Urinary bladder (tissue), 4 donors: Measurements from ENCODE around the gene PRDX2. TPM values are rescaled to one million over a fixed set of nuclear protein-coding genes. Genes with fewer than 3 reads are reported as not detected.

Source experiments
- DNase-seq: peaks from one replicate; pipeline ENCODE4 v3.0.0-alpha.2; 2015; ENCODE audit errors: extremely low spot score
- H3K27ac ChIP-seq: one replicate; pipeline ENCODE4 v1.5.1; 2013; ENCODE audit warnings: low read depth, mild to moderate bottlenecking, moderate library complexity
- H3K36me3 ChIP-seq: one replicate; pipeline ENCODE4 v1.6.1; 2013; ENCODE audit warnings: mild to moderate bottlenecking, moderate library complexity; ENCODE audit not compliant: insufficient read depth
- H3K4me1 ChIP-seq: one replicate; pipeline ENCODE4 v1.6.1; 2013; ENCODE audit warnings: mild to moderate bottlenecking, moderate library complexity; ENCODE audit not compliant: insufficient read depth
- H3K4me3 ChIP-seq: one replicate; pipeline ENCODE4 v1.5.1; 2013; ENCODE audit warnings: low read depth, low read length
- WGBS: extraction: QIAGEN DNeasy Blood & Tissue Kit; methylation state at CpG from one replicate; pipeline ENCODE4 v1.1.7; 2013; 5-methylcytosine and 5-hydroxymethylcytosine counted together
- polyA plus RNA-seq: library from polyadenylated mRNA; stranded (reverse); fragments of 200-250 nt; gene quantifications from one replicate; pipeline ENCODE4 v1.2.3, GENCODE V29; 2013
- total RNA-seq: library from RNA; depleted of rRNA; stranded (reverse); fragments of >200 nt; gene quantifications from one replicate; pipeline ENCODE4 v1.2.3, GENCODE V29; 2014
- donor health status: healthy with polysubstance abuse.
- donor health status: healthy.

The PRDX2 gene
- total and polyA plus RNA-seq, 2 donors = 74.2 to 245 TPM

- Histone ChIP-seq H3K4me3 (no peak overlapping the region), H3K4me1 (no peaks in the 10 kb centered on the region), H3K27ac (peak overlapping the region; percentile 91), H3K36me3 (no peaks in the 10 kb centered on the region)
- DNase-seq = no peak
- WGBS = 50% methylated on average over 5 of the region's 5 CpGs
Measured at GRCh38 chr19:12784871-12785430, 16.6 kb downstream of the PRDX2 start.

- no peaks in the 10 kb centered on the region for H3K4me1 ChIP-seq
- no peak for DNase-seq
- no peaks in the 10 kb centered on the region for H3K36me3 ChIP-seq
- WGBS = 58% methylated on average over 10 of the region's 10 CpGs
- H3K4me3 ChIP-seq = no peak overlapping the region
- peak overlapping the region; percentile 91 for H3K27ac ChIP-seq
Measured at GRCh38 chr19:12784394-12784870, 17.2 kb downstream of the PRDX2 start.

- H3K36me3 ChIP-seq = no peaks in the 10 kb centered on the region
- DNase-seq = no peak
- 20% methylated on average over 19 of the region's 19 CpGs for WGBS
- H3K4me3 ChIP-seq = no peak overlapping the region
- no peaks in the 10 kb centered on the region for H3K4me1 ChIP-seq
- peak overlapping the region; percentile 91 for H3K27ac ChIP-seq
Measured at GRCh38 chr19:12783849-12784393, 17.7 kb downstream of the PRDX2 start.

- no peak for DNase-seq
- no peaks in the 10 kb centered on the region for H3K36me3 ChIP-seq
- WGBS = 12% methylated on average over 16 of the region's 16 CpGs
- no peaks in the 10 kb centered on the region for H3K4me1 ChIP-seq
- peak overlapping the region; percentile 39 for H3K4me3 ChIP-seq
- peak overlapping the region; percentile 91 for H3K27ac ChIP-seq
Measured at GRCh38 chr19:12783291-12783848, 18.2 kb downstream of the PRDX2 start.

- WGBS = 1% methylated on average over 88 of the region's 88 CpGs
- Histone ChIP-seq H3K4me3 (peak overlapping the region; percentile 39), H3K36me3 (no peaks in the 10 kb centered on the region), H3K4me1 (no peaks in the 10 kb centered on the region), H3K27ac (peak overlapping the region; percentile 91)
- DNase-seq = no peak
Measured at GRCh38 chr19:12782424-12783290, 18.9 kb downstream of the PRDX2 start.

- H3K4me3 ChIP-seq = peak overlapping the region; percentile 39
- 3% methylated on average over 12 of the region's 12 CpGs for WGBS
- H3K4me1 ChIP-seq = no peaks in the 10 kb centered on the region
- no peaks in the 10 kb centered on the region for H3K36me3 ChIP-seq
- H3K27ac ChIP-seq = peak overlapping the region; percentile 91
- DNase-seq = no peak
Measured at GRCh38 chr19:12782174-12782423, 19.5 kb downstream of the PRDX2 start.

GRCh38 chr19:12779162-12779993 lies 22.2 kb downstream of the PRDX2 start:
- Histone ChIP-seq H3K36me3 (no peaks in the 10 kb centered on the region), H3K4me1 (no peaks in the 10 kb centered on the region), H3K4me3 (no peak overlapping the region), H3K27ac (peak overlapping the region; percentile 65)
- WGBS = 47% methylated on average over 15 of the region's 15 CpGs
- no peak for DNase-seq

GRCh38 chr19:12778905-12779161 lies 22.8 kb downstream of the PRDX2 start:
- H3K36me3 ChIP-seq = no peaks in the 10 kb centered on the region
- H3K4me1 ChIP-seq = no peaks in the 10 kb centered on the region
- no peak for DNase-seq
- WGBS = 24% methylated on average over 6 of the region's 6 CpGs
- peak overlapping the region; percentile 65 for H3K27ac ChIP-seq
- H3K4me3 ChIP-seq = no peak overlapping the region

- peak overlapping the region; percentile 45 for H3K4me3 ChIP-seq
- no peaks in the 10 kb centered on the region for H3K36me3 ChIP-seq
- peak overlapping the region; percentile 65 for H3K27ac ChIP-seq
- no peak for DNase-seq
- WGBS = under 1% methylated on average over 44 of the region's 44 CpGs
- no peaks in the 10 kb centered on the region for H3K4me1 ChIP-seq
Measured at GRCh38 chr19:12778017-12778904, 23.3 kb downstream of the PRDX2 start.

GRCh38 chr19:12777217-12778016 lies 24.2 kb downstream of the PRDX2 start:
- Histone ChIP-seq H3K36me3 (no peaks in the 10 kb centered on the region), H3K4me1 (no peaks in the 10 kb centered on the region), H3K4me3 (peak overlapping the region; percentile 45), H3K27ac (peak overlapping the region; percentile 65)
- no peak for DNase-seq
- WGBS = 9% methylated on average over 43 of the region's 43 CpGs

GRCh38 chr19:12774588-12775555 lies 26.7 kb downstream of the PRDX2 start, which contains the start of gene HOOK2:
HOOK2 (minus strand) TSS chr19:12775552; CDS start chr19:12775449, 103 bp downstream.
- no peaks in the 10 kb centered on the region for H3K4me1 ChIP-seq
- DNase-seq = no peak
- H3K27ac ChIP-seq = peak within 1 kb of the TSS; percentile 85
- WGBS = 16% methylated on average over 58 of the region's 58 CpGs
- H3K36me3 ChIP-seq = no peaks in the 10 kb centered on the region
- H3K4me3 ChIP-seq = peak within 1 kb of the TSS; percentile 48
